GM23338 (cell line): Measurements from ENCODE around the gene MARCHF3. TPM values are rescaled to one million over a fixed set of nuclear protein-coding genes. Genes with fewer than 3 reads are reported as not detected.

Source experiments
- ATAC-seq: fragments of 200-7000 bp; cut with Tn5 transposase; 3 replicates; pipeline ENCODE4 v1.9.1; 2020
- DNase-seq: peaks from one replicate; pipeline ENCODE4 v3.0.0-alpha.2; 2015; ENCODE audit warnings: low spot score
- H2AFZ ChIP-seq: fragments of 200-600 bp; sonication (generic); 2 replicates; pipeline ENCODE4 v1.8.0; 2016; ENCODE audit warnings: antibody characterized with exemption, mild to moderate bottlenecking, moderate library complexity
- H3F3A ChIP-seq: fragments of 200-600 bp; sonication (generic); replicated peaks from 2 replicates; pipeline ENCODE4 v1.8.0; 2017; ENCODE audit warnings: antibody characterized with exemption, mixed run types, low read depth
- H3K27ac ChIP-seq: fragments of 200-600 bp; sonication (generic); 2 replicates; pipeline ENCODE4 v1.6.1; 2016; ENCODE audit warnings: low read depth
- H3K27me3 ChIP-seq: fragments of 200-600 bp; sonication (generic); 2 replicates; pipeline ENCODE4 v1.8.0; 2016; ENCODE audit warnings: mild to moderate bottlenecking, mixed run types, moderate library complexity; ENCODE audit not compliant: insufficient read depth
- H3K36me3 ChIP-seq: fragments of 200-600 bp; sonication (generic); 2 replicates; pipeline ENCODE4 v1.8.0; 2016; ENCODE audit warnings: mild to moderate bottlenecking; ENCODE audit not compliant: insufficient read depth
- H3K4me1 ChIP-seq: fragments of 200-600 bp; sonication (generic); 2 replicates; pipeline ENCODE4 v1.8.0; 2016; ENCODE audit warnings: mild to moderate bottlenecking, moderate library complexity; ENCODE audit not compliant: insufficient read depth
- H3K4me2 ChIP-seq: fragments of 200-600 bp; sonication (generic); 2 replicates; pipeline ENCODE4 v1.7.1; 2017; ENCODE audit warnings: mixed run types
- H3K4me3 ChIP-seq: fragments of 200-600 bp; sonication (generic); 2 replicates; pipeline ENCODE4 v1.6.1; 2016; ENCODE audit warnings: mixed run types
- H3K79me2 ChIP-seq: fragments of 200-600 bp; sonication (generic); replicated peaks from 2 replicates; pipeline ENCODE4 v1.8.0; 2017; ENCODE audit warnings: mild to moderate bottlenecking; ENCODE audit not compliant: insufficient read depth
- H3K9me2 ChIP-seq: fragments of 200-600 bp; sonication (generic); 2 replicates; pipeline ENCODE4 v1.8.0; 2017; ENCODE audit not compliant: insufficient read depth
- H4K20me1 ChIP-seq: fragments of 200-600 bp; sonication (generic); replicated peaks from 2 replicates; pipeline ENCODE4 v1.8.0; 2017; ENCODE audit warnings: mild to moderate bottlenecking; ENCODE audit not compliant: insufficient read depth
- H3K27ac Mint-ChIP-seq: 2 replicates; pipeline ENCODE4 v1.8.0; 2020; ENCODE audit warnings: inconsistent platforms, mild to moderate bottlenecking, moderate library complexity, mixed read lengths
- H3K27me3 Mint-ChIP-seq: 3 replicates; pipeline ENCODE4 v1.8.0; 2022; ENCODE audit warnings: low read depth, mild to moderate bottlenecking, moderate library complexity, mixed read lengths, inconsistent platforms; ENCODE audit not compliant: insufficient read depth, poor library complexity
- H3K36me3 Mint-ChIP-seq: 3 replicates; pipeline ENCODE4 v1.8.0; 2021; ENCODE audit warnings: low read depth, mild to moderate bottlenecking, inconsistent platforms, moderate library complexity, mixed read lengths
- H3K4me1 Mint-ChIP-seq: 3 replicates; pipeline ENCODE4 v1.8.0; 2020; ENCODE audit warnings: mild to moderate bottlenecking, inconsistent platforms, mixed read lengths
- H3K4me3 Mint-ChIP-seq: 3 replicates; pipeline ENCODE4 v1.8.0; 2021; ENCODE audit warnings: moderate library complexity, mild to moderate bottlenecking, inconsistent platforms, mixed read lengths
- H3K9me3 Mint-ChIP-seq: 3 replicates; pipeline ENCODE4 v1.8.0; 2020; ENCODE audit warnings: moderate library complexity, mild to moderate bottlenecking, inconsistent platforms, mixed read lengths
- ETS1 ChIP-seq: IDR thresholded peaks from 2 replicates; pipeline ENCODE4 v1.6.1; 2016; ENCODE audit warnings: antibody characterized with exemption
- NANOG ChIP-seq: IDR thresholded peaks from 2 replicates; pipeline ENCODE4 v1.6.1; 2016; ENCODE audit warnings: antibody characterized with exemption, borderline replicate concordance
- STAT1 ChIP-seq: IDR thresholded peaks from one replicate; pipeline ENCODE4 v1.6.1; 2016; ENCODE audit warnings: antibody characterized with exemption; ENCODE audit not compliant: unreplicated experiment
- ZNF114 ChIP-seq: fragments of 250-450 bp; sonication (Bioruptor Pico); IDR thresholded peaks from 2 replicates; pipeline ENCODE4 v1.5.0; 2020; ENCODE audit warnings: mild to moderate bottlenecking, moderate library complexity
- ZNF331 ChIP-seq: fragments of 250-450 bp; sonication (Bioruptor Pico); IDR thresholded peaks from 2 replicates; pipeline ENCODE4 v1.5.0; 2020; ENCODE audit warnings: low read depth, mild to moderate bottlenecking, moderate library complexity
- ZNF462 ChIP-seq: fragments of 250-450 bp; sonication (Bioruptor Pico); IDR thresholded peaks from 2 replicates; pipeline ENCODE4 v1.5.0; 2020; ENCODE audit warnings: mild to moderate bottlenecking, moderate library complexity
- polyA plus RNA-seq: library from polyadenylated mRNA; unstranded; fragments of >200 nt; fragmentation: Nextera tagmentation; extraction: Ambion mirVana; gene quantifications from 2 replicates; pipeline ENCODE4 v1.2.1, GENCODE V29; 2016
- total RNA-seq: library from RNA; depleted of rRNA; stranded (reverse); fragments of >200 nt; shearing (Covaris generic); gene quantifications from 2 replicates; pipeline ENCODE4 v1.2.3, GENCODE V29; 2014

The MARCHF3 gene
- total and polyA plus RNA-seq, 2 experiments from 2014 or later = 7.0 to 12.7 TPM

GRCh38 chr5:126877602-126878001 lies 152.8 kb downstream of the MARCHF3 start:
- no peak overlapping the region for H3K27ac ChIP-seq
- Mint-ChIP-seq H3K27me3 (peaks cover 5% of the 10 kb centered on the region), H3K4me3 (no peak overlapping the region), H3K27ac (no peak overlapping the region), H3K4me1 (peaks cover 27% of the 10 kb centered on the region), H3K36me3 (peaks cover 8% of the 10 kb centered on the region; the same call in 2 of the 3 replicates), H3K9me3 (no peaks in the 10 kb centered on the region)
- TF ChIP-seq ETS1 = no peak
- H3K4me2 ChIP-seq = no peak overlapping the region
- H3K27me3 ChIP-seq = no peaks in the 10 kb centered on the region
- H3F3A ChIP-seq = no peaks in the 10 kb centered on the region
- DNase-seq (no peak), ATAC-seq (no peak)
- H3K4me3 ChIP-seq = no peak overlapping the region
- no peaks in the 10 kb centered on the region for H3K9me2 ChIP-seq
- peaks cover 19% of the 10 kb centered on the region for H3K4me1 ChIP-seq
- no peak overlapping the region for H2AFZ ChIP-seq
- no peaks in the 10 kb centered on the region for H4K20me1 ChIP-seq
- no peaks in the 10 kb centered on the region for H3K36me3 ChIP-seq
- H3K79me2 ChIP-seq = no peaks in the 10 kb centered on the region

- Histone ChIP-seq H3F3A (no peaks in the 10 kb centered on the region), H3K79me2 (no peaks in the 10 kb centered on the region), H3K27me3 (no peaks in the 10 kb centered on the region), H3K9me2 (no peaks in the 10 kb centered on the region), H3K4me2 (peak overlapping the region; percentile 35), H3K4me3 (no peak overlapping the region), H3K27ac (0 out of 2 replicates have a peak overlapping the region, but pooled peaks have one; percentile 32), H3K4me1 (peaks cover 19% of the 10 kb centered on the region), H2AFZ (no peak overlapping the region), H4K20me1 (no peaks in the 10 kb centered on the region), H3K36me3 (no peaks in the 10 kb centered on the region)
- TF ChIP-seq STAT1 (no peak), NANOG (no peak), ZNF114 (CRISPR knock-in tag) (no peak), ZNF331 (CRISPR knock-in tag) (no peak), ZNF462 (no peak)
- DNase-seq (peak; percentile 11), ATAC-seq (peak; percentile 63)
- peaks cover 30% of the 10 kb centered on the region for H3K4me1 Mint-ChIP-seq
- H3K4me3 Mint-ChIP-seq = no peak overlapping the region
- H3K27me3 Mint-ChIP-seq = peaks cover 5% of the 10 kb centered on the region
- H3K27ac Mint-ChIP-seq = no peak overlapping the region
- no peaks in the 10 kb centered on the region for H3K9me3 Mint-ChIP-seq
- H3K36me3 Mint-ChIP-seq = peaks cover 12% of the 10 kb centered on the region
Measured at GRCh38 chr5:126875303-126875785, 155.0 kb downstream of the MARCHF3 start.
